Neural cell (in vitro differentiated cells): ENCODE data around the gene ITPKB. TPM values are rescaled to one million over a fixed set of nuclear protein-coding genes. Genes with fewer than 3 reads are reported as not detected.

Experiments used
- H2AFZ ChIP-seq: fragments of 200-600, 300-800 bp; sonication (generic), shearing (Covaris generic); 2 replicates; pipeline ENCODE4 v1.6.0; 2014; ENCODE audit warnings: low read depth, mild to moderate bottlenecking, antibody characterized with exemption, low read length, moderate library complexity
- H3F3A ChIP-seq: fragments of 200-600 bp; shearing (Covaris generic); 2 replicates; pipeline ENCODE4 v1.6.1; 2016; ENCODE audit warnings: mild to moderate bottlenecking, moderate library complexity, mixed read lengths, antibody characterized with exemption, low read length; ENCODE audit not compliant: insufficient read depth, poor library complexity, severe bottlenecking
- H3K27ac ChIP-seq: fragments of 200-600, 300-800 bp; sonication (generic), shearing (Covaris generic); 2 replicates; pipeline ENCODE4 v1.5.1; 2014; ENCODE audit warnings: mild to moderate bottlenecking, low read length, moderate library complexity
- H3K27me3 ChIP-seq: fragments of 300-800, 200-600 bp; sonication (generic), shearing (Covaris generic); 2 replicates; pipeline ENCODE4 v1.6.0; 2014; ENCODE audit warnings: mild to moderate bottlenecking, low read depth, low read length, moderate library complexity; ENCODE audit not compliant: insufficient read depth
- H3K36me3 ChIP-seq: fragments of 300-800, 200-600 bp; sonication (generic), shearing (Covaris generic); 2 replicates; pipeline ENCODE4 v1.5.1; 2014; ENCODE audit warnings: mild to moderate bottlenecking, antibody characterized with exemption, low read length, moderate library complexity; ENCODE audit not compliant: insufficient read depth
- H3K4me2 ChIP-seq: fragments of 300-800, 200-600 bp; sonication (generic), shearing (Covaris generic); 2 replicates; pipeline ENCODE4 v1.6.0; 2014; ENCODE audit warnings: mild to moderate bottlenecking, low read length
- H3K4me3 ChIP-seq: fragments of 300-800, 200-600 bp; sonication (generic), shearing (Covaris generic); 2 replicates; pipeline ENCODE4 v1.5.1; 2014; ENCODE audit warnings: mild to moderate bottlenecking, low read length, moderate library complexity
- H3K79me2 ChIP-seq: fragments of 200-600 bp; shearing (Covaris generic); replicated peaks from 2 replicates; pipeline ENCODE4 v1.6.0; 2014; ENCODE audit warnings: mild to moderate bottlenecking, low read length, moderate library complexity; ENCODE audit not compliant: insufficient read depth
- H3K9ac ChIP-seq: fragments of 300-800, 200-600 bp; sonication (generic), shearing (Covaris generic); 2 replicates; pipeline ENCODE4 v1.6.1; 2016; ENCODE audit warnings: mild to moderate bottlenecking, low read length, mixed read lengths
- H3K9me2 ChIP-seq: fragments of 200-600 bp; shearing (Covaris generic); 2 replicates; pipeline ENCODE4 v1.6.1; 2016; ENCODE audit warnings: mild to moderate bottlenecking, low read length, mixed read lengths; ENCODE audit not compliant: insufficient read depth
- H3K9me3 ChIP-seq: fragments of 200-600, 300-800 bp; sonication (generic), shearing (Covaris generic); 2 replicates; pipeline ENCODE4 v1.6.1; 2016; ENCODE audit warnings: mild to moderate bottlenecking, mixed run types, low read length, moderate library complexity, mixed read lengths
- H4K20me1 ChIP-seq: fragments of 200-600 bp; shearing (Covaris generic); 2 replicates; pipeline ENCODE4 v1.6.1; 2016; ENCODE audit warnings: mild to moderate bottlenecking, mixed run types; ENCODE audit not compliant: insufficient read depth
- EP300 ChIP-seq: fragments of 450-650 bp; conservative IDR thresholded peaks from 2 replicates; pipeline ENCODE4 v1.6.1; 2014; ENCODE audit warnings: antibody characterized with exemption, mild to moderate bottlenecking, moderate library complexity; ENCODE audit not compliant: poor library complexity, severe bottlenecking
- EZH2 ChIP-seq: fragments of 200-600, 300-800 bp; shearing (Covaris generic), sonication (generic); IDR thresholded peaks from 2 replicates; pipeline ENCODE4 v1.6.1; 2014; ENCODE audit warnings: antibody characterized with exemption, low read length, borderline replicate concordance, mild to moderate bottlenecking; ENCODE audit not compliant: insufficient read depth, poor library complexity, severe bottlenecking
- MXI1 ChIP-seq: fragments of 450-650 bp; conservative IDR thresholded peaks from 2 replicates; pipeline ENCODE4 v1.6.1; 2014; ENCODE audit warnings: antibody characterized with exemption, mild to moderate bottlenecking; ENCODE audit not compliant: poor library complexity, severe bottlenecking
- POLR2AphosphoS5 ChIP-seq: IDR thresholded peaks from 2 replicates; pipeline ENCODE4 v1.6.1; 2012
- RAD21 ChIP-seq: fragments of 450-650 bp; conservative IDR thresholded peaks from 2 replicates; pipeline ENCODE4 v1.6.1; 2014; ENCODE audit warnings: antibody characterized with exemption, mild to moderate bottlenecking, moderate library complexity
- SMC3 ChIP-seq: fragments of 450-650 bp; conservative IDR thresholded peaks from 2 replicates; pipeline ENCODE4 v1.6.1; 2014; ENCODE audit warnings: antibody characterized with exemption, mild to moderate bottlenecking, moderate library complexity; ENCODE audit not compliant: poor library complexity
- TAF1 ChIP-seq: IDR thresholded peaks from 2 replicates; pipeline ENCODE4 v1.6.1; 2012; ENCODE audit warnings: low read depth
- polyA plus RNA-seq: library from polyadenylated mRNA; depleted of rRNA; stranded (reverse); fragments of >200 nt; gene quantifications from 2 replicates; pipeline ENCODE4 v1.2.3, GENCODE V29; 2014
- TF ChIP-seq, protein P1 (sequence below): IDR thresholded peaks from 2 replicates; pipeline ENCODE4 v1.6.1; 2012; ENCODE audit warnings: borderline replicate concordance
- TF ChIP-seq, protein P2 (sequence below): fragments of 450-650 bp; IDR thresholded peaks from 2 replicates; pipeline ENCODE4 v1.5.1; 2014; ENCODE audit warnings: antibody characterized with exemption, mild to moderate bottlenecking, moderate library complexity; ENCODE audit not compliant: poor library complexity, severe bottlenecking

Gene ITPKB
- polyA plus RNA-seq, 1 donor from 2014 or later: 0.19 TPM

GRCh38 chr1:226688056-226688748 lies 50.9 kb downstream of the ITPKB start:
- TF ChIP-seq SMC3: no peak
- TF ChIP-seq, protein P1, sequence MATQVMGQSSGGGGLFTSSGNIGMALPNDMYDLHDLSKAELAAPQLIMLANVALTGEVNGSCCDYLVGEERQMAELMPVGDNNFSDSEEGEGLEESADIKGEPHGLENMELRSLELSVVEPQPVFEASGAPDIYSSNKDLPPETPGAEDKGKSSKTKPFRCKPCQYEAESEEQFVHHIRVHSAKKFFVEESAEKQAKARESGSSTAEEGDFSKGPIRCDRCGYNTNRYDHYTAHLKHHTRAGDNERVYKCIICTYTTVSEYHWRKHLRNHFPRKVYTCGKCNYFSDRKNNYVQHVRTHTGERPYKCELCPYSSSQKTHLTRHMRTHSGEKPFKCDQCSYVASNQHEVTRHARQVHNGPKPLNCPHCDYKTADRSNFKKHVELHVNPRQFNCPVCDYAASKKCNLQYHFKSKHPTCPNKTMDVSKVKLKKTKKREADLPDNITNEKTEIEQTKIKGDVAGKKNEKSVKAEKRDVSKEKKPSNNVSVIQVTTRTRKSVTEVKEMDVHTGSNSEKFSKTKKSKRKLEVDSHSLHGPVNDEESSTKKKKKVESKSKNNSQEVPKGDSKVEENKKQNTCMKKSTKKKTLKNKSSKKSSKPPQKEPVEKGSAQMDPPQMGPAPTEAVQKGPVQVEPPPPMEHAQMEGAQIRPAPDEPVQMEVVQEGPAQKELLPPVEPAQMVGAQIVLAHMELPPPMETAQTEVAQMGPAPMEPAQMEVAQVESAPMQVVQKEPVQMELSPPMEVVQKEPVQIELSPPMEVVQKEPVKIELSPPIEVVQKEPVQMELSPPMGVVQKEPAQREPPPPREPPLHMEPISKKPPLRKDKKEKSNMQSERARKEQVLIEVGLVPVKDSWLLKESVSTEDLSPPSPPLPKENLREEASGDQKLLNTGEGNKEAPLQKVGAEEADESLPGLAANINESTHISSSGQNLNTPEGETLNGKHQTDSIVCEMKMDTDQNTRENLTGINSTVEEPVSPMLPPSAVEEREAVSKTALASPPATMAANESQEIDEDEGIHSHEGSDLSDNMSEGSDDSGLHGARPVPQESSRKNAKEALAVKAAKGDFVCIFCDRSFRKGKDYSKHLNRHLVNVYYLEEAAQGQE: no peak
- no peak overlapping the region for H3K9ac ChIP-seq
- no peaks in the 10 kb centered on the region for H3K9me2 ChIP-seq
- H3K79me2 ChIP-seq: no peaks in the 10 kb centered on the region
- no peaks in the 10 kb centered on the region for H3K27me3 ChIP-seq
- no peaks in the 10 kb centered on the region for H3F3A ChIP-seq
- no peaks in the 10 kb centered on the region for H3K9me3 ChIP-seq
- no peak overlapping the region for H3K4me3 ChIP-seq
- H3K27ac ChIP-seq: no peak overlapping the region
- H4K20me1 ChIP-seq: no peaks in the 10 kb centered on the region
- no peak overlapping the region for H2AFZ ChIP-seq
- no peaks in the 10 kb centered on the region for H3K36me3 ChIP-seq
- H3K4me2 ChIP-seq: no peak overlapping the region

DNA sequence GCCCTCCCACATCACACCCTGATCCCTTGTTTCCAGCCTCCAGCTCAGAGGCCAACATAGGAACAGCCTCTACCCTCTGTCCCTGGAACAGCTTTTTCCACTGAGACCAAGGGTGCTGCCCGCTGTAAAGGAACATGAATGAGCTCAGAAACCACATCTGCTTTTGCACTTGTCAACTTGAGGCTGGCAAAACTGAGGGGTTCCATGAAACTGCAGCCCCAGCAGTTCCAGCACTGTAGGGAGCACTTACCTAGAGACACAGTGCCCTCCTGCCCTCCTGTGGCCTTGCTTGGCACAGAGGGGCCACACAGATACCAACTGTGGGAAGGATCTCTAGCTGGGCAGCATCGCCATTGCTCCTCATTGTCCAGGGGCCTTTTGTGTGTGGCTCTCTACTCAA lies 51.7 kb downstream of the ITPKB start:
- TF ChIP-seq, protein P2, sequence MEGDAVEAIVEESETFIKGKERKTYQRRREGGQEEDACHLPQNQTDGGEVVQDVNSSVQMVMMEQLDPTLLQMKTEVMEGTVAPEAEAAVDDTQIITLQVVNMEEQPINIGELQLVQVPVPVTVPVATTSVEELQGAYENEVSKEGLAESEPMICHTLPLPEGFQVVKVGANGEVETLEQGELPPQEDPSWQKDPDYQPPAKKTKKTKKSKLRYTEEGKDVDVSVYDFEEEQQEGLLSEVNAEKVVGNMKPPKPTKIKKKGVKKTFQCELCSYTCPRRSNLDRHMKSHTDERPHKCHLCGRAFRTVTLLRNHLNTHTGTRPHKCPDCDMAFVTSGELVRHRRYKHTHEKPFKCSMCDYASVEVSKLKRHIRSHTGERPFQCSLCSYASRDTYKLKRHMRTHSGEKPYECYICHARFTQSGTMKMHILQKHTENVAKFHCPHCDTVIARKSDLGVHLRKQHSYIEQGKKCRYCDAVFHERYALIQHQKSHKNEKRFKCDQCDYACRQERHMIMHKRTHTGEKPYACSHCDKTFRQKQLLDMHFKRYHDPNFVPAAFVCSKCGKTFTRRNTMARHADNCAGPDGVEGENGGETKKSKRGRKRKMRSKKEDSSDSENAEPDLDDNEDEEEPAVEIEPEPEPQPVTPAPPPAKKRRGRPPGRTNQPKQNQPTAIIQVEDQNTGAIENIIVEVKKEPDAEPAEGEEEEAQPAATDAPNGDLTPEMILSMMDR: no peak
- TF ChIP-seq, protein P1: no peak
- TF ChIP-seq EZH2 (no peak), EP300 (no peak), MXI1 (no peak), TAF1 (no peak), RAD21 (no peak), POLR2AphosphoS5 (no peak), SMC3 (no peak)
- Histone ChIP-seq H2AFZ (no peak overlapping the region), H4K20me1 (no peaks in the 10 kb centered on the region), H3K9me3 (no peaks in the 10 kb centered on the region), H3K36me3 (no peaks in the 10 kb centered on the region), H3K9ac (no peak overlapping the region), H3K79me2 (no peaks in the 10 kb centered on the region), H3K27ac (no peak overlapping the region), H3K27me3 (no peaks in the 10 kb centered on the region), H3K4me3 (no peak overlapping the region), H3K4me2 (no peak overlapping the region), H3F3A (no peaks in the 10 kb centered on the region), H3K9me2 (no peaks in the 10 kb centered on the region)
